NCI-H69 (cell line): ENCODE measurements around the gene USP5.

ENCODE experiments used
- DNase-seq: peaks from one replicate; lab custom pipeline; 2025; lab: John Stamatoyannopoulos, UW

Gene USP5, protein sequence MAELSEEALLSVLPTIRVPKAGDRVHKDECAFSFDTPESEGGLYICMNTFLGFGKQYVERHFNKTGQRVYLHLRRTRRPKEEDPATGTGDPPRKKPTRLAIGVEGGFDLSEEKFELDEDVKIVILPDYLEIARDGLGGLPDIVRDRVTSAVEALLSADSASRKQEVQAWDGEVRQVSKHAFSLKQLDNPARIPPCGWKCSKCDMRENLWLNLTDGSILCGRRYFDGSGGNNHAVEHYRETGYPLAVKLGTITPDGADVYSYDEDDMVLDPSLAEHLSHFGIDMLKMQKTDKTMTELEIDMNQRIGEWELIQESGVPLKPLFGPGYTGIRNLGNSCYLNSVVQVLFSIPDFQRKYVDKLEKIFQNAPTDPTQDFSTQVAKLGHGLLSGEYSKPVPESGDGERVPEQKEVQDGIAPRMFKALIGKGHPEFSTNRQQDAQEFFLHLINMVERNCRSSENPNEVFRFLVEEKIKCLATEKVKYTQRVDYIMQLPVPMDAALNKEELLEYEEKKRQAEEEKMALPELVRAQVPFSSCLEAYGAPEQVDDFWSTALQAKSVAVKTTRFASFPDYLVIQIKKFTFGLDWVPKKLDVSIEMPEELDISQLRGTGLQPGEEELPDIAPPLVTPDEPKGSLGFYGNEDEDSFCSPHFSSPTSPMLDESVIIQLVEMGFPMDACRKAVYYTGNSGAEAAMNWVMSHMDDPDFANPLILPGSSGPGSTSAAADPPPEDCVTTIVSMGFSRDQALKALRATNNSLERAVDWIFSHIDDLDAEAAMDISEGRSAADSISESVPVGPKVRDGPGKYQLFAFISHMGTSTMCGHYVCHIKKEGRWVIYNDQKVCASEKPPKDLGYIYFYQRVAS

DNA sequence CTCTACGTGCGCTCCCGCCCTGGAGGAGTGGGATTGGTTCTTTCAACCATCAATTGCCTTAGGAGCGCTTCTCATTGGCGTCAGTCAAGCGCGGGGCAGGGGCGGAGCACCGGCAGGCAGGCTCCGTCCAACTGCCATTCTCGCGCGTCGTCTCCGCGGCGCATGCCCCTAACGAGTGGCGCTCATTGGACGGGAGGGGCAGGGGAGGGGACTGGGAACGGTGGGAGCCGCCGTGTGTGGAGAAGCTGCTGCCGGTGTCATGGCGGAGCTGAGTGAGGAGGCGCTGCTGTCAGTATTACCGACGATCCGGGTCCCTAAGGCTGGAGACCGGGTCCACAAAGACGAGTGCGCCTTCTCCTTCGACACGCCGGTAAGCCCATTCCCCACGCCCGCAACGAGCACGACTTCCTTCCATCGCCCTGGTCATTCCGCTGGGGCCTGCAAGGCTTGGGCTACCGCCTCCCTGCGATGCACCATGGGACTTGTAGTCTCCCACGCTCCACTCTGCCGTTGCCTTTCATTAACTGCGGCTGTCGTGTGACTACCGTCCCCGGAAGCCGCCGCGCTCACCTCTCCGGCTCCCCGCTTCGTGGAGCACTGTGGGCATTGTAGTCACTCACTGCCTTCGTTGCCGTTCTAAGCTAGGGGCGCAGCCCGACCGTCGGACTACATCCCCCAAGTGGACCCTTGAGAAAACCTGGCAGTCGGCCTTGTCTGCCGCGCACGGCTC is at the start of gene USP5:
TSS of gene USP5 (plus strand) at position 230 of the 730 bp plus-strand sequence. CDS start at position 260, 30 bp downstream.
- DNase-seq = peak; percentile 100

DNA sequence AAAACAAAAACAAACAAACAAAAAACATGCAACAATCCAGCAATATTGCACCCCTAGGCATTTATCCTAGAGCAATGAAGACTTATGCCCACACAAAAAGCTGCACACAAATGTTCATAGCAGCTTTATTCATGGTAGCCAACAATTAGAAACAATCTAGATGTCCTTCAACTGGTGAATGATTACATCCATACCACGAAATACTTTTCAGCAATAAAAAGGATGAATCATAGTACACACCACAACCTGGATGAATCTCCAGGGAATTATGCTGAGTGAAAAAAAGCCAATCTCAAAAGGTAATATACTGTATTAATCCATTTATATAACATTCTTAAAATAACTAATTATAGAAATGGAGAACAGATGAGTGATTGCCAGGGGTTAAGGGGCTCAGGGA is 44.8 kb upstream of the USP5 start:
- no peak for DNase-seq

DNA sequence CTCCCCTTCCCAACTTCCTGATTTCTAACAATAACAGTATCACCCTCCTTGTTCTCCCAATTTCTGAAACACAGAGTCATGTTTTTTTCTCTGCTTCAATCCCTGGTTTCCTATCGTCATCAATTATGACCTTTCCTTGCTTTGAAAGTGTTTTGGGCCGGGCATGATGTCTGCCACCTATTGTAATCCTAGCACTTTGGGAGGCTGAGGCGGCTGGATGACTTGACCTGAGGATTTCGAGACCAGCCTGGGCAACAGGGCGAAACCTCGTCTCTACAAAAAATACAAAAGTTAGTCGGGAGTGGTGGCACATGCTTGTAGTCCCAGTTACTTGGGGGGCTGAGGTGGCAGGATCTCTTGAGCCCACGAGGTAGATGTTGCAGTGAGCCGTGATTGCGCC is 42.9 kb upstream of the USP5 start:
- DNase-seq = no peak

DNA sequence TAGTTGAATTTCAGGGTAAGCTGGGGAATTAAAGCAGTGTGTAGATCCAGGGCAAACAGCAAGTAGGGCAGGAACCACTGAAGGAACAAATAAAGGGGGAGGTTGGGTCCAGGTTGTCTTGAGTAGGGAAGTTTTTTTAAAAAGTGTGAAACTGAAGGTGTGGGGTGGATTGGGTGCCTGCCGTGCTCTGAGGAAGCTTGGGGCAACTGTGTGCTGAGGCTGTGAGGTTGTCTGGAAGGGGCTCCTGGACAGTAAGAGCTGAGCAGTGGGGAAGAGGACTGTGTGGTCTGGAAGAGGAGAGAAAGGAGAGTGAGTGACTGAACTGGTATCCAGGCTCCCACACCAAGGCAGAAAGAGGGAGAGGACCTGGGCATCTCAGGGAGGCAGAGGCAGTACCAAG is 41.2 kb upstream of the USP5 start:
- DNase-seq = no peak

DNA sequence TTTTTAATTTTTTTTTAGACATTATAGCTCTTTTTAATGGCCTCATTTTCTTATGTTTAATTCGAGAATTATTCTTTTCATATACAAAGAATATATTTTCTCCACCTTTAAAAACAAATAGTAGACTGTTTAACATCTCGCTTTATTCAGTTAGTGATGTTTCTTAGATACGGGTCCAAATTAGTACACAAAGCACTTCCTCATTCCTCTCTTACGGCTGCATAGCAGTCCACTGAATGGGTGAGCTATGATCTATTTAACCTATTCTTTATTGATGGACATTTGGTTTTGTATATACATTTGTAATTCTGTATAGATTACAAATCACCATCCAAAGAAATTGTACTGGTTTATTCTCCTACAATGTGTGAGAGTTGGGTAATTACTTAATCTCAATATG is 38.6 kb upstream of the USP5 start:
- DNase-seq = no peak

DNA sequence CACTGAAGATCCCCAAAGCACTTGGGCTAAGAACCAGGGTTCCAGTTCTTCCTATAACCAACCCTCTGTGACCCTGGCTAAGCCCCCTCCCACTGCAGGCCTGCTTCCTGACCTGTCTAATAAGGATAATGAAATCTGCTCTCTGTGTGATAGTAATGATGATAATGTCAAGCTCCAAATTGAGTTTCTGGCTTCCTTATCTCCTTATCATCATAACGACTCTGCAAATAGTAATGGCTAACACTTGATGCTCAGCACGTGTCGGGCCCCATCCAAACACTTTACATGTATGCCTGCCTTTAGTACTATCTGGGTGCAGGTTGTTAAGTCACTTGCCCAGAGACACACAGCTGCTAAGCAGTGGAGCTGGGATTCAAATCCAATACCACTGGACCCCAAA is 35.4 kb upstream of the USP5 start:
- DNase-seq = no peak

DNA sequence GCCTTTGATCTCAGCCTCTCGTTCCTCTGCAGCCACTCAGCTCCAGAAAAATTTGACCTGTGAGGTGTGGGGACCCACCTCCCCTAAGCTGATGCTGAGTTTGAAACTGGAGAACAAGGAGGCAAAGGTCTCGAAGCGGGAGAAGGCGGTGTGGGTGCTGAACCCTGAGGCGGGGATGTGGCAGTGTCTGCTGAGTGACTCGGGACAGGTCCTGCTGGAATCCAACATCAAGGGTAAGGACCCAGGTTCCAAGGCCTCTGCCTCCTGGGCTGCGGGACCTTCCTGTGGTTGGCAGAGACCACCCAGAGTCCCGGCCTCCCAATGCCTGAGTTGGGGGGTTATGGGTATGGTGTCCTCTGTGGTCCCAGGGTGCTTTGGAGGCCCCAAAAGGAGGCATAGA is 34.9 kb upstream of the USP5 start:
- DNase-seq = no peak

DNA sequence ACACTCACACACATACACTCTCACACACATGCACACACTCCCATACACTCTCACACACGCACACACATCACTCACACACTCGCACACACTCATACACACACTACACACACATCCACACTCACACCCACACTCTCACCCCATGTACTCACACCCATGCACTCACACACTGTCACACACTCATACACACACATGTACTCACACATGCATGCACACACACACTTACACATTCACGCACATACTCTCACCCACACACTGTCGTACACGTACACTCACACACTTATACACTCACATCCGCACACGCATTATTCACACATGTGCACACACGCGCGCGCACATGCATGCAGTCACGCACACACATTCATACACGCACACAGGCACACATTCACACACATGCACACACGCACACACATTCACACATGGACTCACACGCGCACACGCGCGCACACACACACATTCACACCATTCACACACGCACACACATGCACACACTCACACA is 34.2 kb upstream of the USP5 start:
- DNase-seq = no peak

DNA sequence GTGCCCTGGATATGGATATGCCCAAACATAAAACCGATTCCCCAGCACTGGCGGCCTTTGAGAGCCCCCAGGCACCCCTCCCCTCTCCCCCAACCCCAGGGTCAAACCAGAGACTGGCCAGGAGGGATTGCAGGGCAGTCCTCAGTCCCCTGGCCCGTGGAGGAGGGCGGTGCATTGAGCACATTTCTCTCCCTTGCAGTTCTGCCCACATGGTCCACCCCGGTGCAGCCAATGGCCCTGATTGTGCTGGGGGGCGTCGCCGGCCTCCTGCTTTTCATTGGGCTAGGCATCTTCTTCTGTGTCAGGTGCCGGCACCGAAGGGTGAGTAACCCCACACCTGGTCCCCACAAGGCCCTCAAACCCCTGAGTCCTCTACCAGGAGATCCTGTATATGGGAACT is 33.7 kb upstream of the USP5 start:
- DNase-seq = no peak

DNA sequence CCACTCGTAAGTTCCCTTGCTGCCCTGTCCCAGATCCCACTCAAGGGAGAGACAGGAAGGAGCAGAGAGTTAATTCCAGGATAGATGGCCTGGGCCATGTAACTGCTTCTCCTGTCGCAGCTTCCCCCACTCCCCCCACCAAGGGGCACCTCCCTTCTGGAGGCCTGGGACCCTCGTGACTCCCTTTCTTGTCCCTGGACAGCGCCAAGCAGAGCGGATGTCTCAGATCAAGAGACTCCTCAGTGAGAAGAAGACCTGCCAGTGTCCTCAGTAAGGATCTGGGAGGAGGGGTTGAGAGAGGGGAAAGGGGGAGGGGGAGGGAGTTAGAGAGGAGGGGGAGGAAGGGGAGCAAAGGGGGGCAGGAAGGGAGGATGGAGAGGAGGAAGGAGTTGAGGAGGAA is 33.3 kb upstream of the USP5 start:
- no peak for DNase-seq

DNA sequence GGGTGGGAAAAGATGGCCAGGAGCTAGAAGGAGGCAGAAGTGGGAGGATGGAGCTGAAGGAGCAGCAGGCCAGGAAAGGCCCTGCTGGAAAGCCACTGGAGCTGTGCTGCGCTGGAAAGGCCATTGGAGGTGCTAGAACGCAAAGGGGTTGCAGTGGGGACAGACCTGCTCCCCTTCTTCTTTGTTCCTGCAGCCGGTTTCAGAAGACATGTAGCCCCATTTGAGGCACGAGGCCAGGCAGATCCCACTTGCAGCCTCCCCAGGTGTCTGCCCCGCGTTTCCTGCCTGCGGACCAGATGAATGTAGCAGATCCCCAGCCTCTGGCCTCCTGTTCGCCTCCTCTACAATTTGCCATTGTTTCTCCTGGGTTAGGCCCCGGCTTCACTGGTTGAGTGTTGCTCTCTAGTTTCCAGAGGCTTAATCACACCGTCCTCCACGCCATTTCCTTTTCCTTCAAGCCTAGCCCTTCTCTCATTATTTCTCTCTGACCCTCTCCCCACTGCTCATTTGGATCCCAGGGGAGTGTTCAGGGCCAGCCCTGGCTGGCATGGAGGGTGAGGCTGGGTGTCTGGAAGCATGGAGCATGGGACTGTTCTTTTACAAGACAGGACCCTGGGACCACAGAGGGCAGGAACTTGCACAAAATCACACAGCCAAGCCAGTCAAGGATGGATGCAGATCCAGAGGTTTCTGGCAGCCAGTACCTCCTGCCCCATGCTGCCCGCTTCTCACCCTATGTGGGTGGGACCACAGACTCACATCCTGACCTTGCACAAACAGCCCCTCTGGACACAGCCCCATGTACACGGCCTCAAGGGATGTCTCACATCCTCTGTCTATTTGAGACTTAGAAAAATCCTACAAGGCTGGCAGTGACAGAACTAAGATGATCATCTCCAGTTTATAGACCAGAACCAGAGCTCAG is 32.6 kb upstream of the USP5 start:
- no peak for DNase-seq

DNA sequence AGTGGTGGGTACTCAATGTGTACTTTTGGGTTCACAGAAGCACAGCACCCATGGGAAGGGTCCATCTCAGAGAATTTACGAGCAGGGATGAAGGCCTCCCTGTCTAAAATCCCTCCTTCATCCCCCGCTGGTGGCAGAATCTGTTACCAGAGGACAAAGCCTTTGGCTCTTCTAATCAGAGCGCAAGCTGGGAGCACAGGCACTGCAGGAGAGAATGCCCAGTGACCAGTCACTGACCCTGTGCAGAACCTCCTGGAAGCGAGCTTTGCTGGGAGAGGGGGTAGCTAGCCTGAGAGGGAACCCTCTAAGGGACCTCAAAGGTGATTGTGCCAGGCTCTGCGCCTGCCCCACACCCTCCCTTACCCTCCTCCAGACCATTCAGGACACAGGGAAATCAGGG is 31.8 kb upstream of the USP5 start:
- DNase-seq = no peak

DNA sequence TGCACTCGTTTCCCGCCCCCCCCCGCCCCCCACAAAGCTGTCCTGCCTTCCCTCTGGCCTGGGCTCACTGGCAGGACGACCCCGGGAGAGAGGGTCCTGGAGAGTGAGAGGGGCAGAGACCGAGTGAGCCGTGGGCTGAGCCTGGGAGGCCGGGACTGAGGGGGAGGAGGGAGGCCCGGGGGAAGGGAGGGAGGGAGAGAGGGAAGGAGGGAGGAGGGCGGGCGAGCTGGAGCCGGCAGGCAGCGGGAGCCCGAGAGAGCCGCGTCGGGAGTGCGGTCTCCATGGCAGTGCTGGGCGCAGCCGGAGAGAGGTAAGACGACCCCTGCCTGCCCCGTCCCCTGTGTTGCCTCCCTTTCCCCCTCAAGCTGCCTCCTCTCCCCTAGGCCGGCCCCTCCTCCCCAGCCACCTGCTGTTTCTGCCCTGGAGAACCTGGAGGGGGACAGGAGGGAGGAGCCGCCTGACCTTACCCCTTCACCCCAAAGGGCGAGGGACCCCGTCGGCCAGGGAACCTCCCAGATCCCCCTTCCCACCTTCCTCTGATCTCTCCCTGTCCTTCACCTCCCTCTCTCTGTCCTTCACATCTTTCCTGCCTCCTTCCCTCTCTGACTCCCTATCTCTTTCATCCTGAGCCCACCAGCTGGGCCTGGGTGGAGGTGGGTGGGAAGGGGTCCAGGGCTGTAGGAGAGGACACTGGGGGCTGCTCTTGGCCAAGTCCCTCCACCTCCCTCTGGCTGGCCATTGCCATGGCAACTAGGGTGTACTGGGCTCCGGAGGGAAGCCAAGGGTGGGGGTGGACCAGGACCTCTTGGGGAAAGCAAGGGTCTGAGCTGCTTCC is 30.1 kb upstream of the USP5 start, which contains the start of gene GPR162:
TSS of gene GPR162 (plus strand) at position 231 of the 835 bp plus-strand sequence. CDS start 2,078 bp downstream, outside the sequence.
- DNase-seq = peak; percentile 93

DNA sequence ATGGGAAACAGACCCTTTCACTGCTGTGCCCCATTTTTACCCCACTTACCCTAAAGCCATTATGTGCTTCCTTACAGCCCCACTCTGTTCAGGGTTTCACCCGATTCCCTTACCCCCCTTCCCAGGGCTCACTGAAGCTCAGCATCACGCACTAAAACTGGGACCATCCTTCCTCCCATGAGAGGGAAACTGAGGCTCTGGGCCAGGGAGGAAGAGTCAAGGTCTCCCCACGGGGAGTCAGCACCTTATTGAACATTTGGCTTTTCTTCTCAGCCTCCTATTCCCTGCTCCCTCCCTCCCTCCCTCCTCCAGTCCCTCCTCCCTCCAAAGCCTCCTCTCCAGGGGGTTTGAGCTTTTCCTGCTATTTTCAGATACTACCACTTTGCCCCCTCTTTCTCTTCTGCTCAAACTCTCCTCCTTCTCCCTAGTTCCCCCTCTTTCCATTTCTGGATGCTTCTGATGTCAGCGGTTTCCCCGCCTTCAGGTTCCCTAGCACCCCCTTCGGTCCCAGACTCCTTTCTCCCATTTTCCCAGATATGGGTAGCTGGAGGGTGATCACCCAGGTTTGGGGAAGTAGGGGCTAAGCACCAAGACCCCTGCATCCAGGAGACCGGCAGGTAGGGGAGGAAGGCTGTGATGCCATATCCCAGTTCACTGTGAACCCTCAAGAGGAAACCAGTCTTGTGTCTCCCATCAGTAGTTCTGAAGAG is 29.4 kb upstream of the USP5 start:
- DNase-seq = no peak

DNA sequence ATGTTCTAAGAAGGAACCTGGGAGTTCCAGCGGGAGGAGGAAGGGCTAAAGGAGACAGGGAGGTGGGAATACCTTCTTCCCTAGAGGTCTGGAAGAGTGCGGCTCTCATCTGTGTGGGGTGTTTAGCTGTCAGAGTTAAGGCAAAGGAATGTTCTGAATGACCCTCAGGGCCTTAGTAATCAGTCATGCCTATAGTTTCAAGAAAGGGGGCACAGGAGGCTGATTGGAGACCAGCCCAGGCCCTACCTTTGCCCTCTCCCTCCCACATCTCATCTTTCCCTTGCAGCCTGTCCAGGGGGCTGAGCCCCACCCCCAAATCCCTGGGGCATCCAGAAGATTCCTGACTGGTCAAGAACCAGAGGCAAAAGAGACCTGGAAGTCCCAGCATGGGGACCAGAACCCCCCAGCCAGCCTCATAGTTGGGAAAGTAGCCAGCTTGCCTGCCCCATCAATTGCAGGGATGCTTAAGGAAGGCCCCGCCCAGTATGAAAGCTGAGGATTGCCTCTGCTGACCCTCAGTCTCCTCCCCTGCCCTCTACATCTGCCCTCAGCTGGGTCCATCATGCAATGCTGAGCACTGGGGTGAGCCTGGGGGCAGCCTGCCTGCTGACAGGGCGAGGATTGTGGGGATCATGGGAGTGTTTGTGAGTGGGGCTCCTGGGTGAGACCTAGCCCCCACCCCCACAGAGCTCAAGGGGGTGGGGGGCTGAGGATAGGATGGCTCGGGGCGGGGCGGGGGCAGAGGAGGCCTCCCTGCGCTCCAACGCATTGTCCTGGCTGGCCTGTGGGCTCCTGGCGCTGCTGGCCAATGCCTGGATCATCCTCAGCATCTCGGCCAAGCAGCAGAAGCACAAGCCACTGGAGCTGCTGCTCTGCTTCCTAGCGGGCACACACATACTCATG is 28.5 kb upstream of the USP5 start:
- no peak for DNase-seq

DNA sequence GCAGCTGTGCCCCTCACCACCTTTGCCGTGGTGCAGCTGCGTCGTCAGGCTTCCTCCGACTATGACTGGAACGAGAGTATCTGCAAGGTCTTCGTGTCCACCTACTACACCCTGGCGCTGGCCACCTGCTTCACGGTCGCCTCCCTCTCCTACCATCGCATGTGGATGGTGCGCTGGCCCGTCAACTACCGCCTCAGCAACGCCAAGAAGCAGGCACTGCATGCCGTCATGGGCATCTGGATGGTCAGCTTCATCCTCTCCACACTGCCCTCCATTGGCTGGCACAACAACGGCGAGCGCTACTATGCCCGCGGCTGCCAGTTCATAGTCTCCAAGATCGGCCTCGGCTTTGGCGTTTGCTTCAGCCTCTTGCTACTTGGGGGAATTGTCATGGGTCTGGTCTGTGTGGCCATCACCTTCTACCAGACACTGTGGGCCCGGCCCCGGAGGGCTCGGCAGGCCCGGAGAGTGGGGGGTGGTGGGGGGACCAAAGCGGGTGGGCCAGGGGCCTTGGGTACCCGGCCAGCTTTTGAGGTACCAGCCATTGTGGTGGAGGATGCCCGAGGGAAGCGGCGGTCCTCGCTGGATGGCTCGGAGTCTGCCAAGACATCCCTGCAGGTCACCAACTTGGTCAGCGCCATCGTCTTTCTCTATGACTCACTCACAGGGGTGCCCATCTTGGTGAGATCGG is 27.7 kb upstream of the USP5 start:
- DNase-seq = no peak

DNA sequence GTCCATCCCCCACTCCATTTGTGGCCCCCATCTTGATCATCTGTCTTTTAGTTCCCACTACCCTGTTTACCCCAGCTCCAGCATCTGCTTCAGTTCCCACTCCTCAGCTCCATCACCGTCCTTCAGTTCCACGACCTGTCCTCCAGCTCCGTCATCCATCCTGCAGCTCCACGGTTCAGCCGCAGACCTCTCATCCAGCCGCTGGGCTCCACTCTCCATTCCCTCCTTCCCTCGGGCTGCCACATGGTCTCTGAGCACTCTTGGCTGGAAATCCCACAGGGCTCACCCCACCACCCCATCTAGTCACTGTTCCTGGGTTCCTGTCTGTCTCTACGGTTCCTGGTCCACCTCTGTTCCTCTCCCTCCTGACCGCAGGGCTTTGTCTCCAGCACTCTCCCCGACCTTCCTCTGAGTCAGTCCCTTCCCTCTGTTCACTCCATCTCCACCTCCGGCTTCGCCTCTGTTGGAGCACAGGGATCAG is 27.0 kb upstream of the USP5 start:
- peak; percentile 46 for DNase-seq
